HG03108 (cell line): ENCODE measurements around the gene STXBP4.

Source experiments
- ATAC-seq: cut with Tn5 transposase; IDR thresholded peaks from one replicate; pipeline ENCODE4 v1.9.1; 2021; ENCODE audit warnings: moderate library complexity; ENCODE audit not compliant: unreplicated experiment

STXBP4 gene

DNA sequence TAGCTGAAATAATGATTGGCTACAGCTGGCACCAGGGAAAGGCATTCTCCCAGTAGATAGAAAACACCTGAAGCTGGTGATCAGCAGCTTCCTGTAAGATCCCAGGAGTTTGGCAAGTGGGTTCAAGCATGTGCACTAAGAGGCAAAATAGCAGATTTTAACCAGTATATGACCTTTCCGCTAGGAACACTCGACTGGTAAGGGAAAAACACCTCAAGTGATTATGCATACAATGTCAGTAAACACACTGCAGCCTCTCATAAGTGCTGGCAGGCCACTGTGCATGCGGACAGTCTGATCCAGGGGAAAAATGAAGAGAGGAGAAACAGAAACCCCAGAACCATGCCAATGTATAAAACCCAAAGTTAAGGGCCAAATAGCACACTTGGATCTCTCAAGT, 247.1 kb downstream of the STXBP4 start:
- no peak for ATAC-seq

- no peak for ATAC-seq
Measured at GRCh38 chr17:55216888-55217287, 248.3 kb downstream of the STXBP4 start.

DNA sequence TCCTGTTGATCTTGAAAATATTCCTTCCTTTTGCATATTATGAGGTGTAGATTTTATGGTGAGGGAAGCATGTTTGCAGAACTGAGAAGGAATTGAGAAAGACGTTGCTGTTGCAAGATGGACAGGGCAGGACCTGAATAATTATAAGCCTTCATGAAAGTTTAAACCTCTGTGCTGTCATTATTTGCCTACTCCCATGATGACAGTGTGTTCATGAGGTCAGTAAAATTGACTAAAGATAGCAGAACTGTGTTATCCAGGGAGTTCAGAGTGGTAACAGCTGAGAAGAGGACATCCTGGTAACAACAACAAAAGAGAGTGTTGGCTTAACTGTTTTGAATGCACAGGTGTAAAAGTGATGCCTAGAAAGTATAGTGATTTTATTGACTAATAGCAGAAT, 250.9 kb downstream of the STXBP4 start:
- ATAC-seq = no peak

DNA sequence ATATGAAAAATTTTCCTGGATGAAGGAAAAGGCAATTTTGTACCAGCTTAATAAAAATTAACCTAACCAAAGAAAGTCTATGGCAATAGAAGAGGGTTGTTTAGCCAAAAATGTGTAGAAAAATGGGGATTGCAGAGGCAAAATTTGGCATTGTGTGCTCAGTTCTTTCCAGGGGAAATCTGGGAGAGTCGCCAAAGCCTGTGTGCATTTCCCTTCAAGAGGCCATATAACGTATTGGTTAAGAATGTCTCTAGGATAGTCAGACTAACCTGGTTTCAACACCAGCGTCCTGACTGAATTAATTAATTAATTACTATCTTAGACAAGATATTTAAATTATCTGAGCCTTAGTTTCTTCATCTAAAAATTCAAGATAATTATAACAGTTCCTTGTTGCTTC, 251.4 kb downstream of the STXBP4 start:
- no peak for ATAC-seq
